Stimulated activated naive CD8-positive, alpha-beta T cell treated with anti-CD3 and anti-CD28 coated beads, Interleukin-15, Interleukin-2, amounts not matched to agents 100 ng/mL and 50 ng/mL, for 24 hours (primary cell): ENCODE measurements around the gene NOLC1.

Experiments used
- H3K27ac Mint-ChIP-seq: one replicate; pipeline ENCODE4 v1.8.0; 2021; ENCODE audit warnings: mild to moderate bottlenecking, mixed read lengths
- H3K27me3 Mint-ChIP-seq: one replicate; pipeline ENCODE4 v1.8.0; 2021; ENCODE audit warnings: mixed read lengths
- H3K36me3 Mint-ChIP-seq: one replicate; pipeline ENCODE4 v1.8.0; 2021; ENCODE audit warnings: low read depth, mixed read lengths
- H3K4me1 Mint-ChIP-seq: one replicate; pipeline ENCODE4 v1.8.0; 2021; ENCODE audit warnings: low read depth, mixed read lengths
- H3K4me3 Mint-ChIP-seq: one replicate; pipeline ENCODE4 v1.8.0; 2021; ENCODE audit warnings: mild to moderate bottlenecking, mixed read lengths
- H3K9me3 Mint-ChIP-seq: one replicate; pipeline ENCODE4 v1.8.0; 2021; ENCODE audit warnings: mixed read lengths

Gene NOLC1

GRCh38 chr10:102118867-102119266, 33.3 kb upstream of the NOLC1 start:
- Mint-ChIP-seq H3K27me3 (no peaks in the 10 kb centered on the region), H3K4me1 (peaks cover 58% of the 10 kb centered on the region), H3K4me3 (peak overlapping the region; percentile 93), H3K9me3 (no peaks in the 10 kb centered on the region), H3K36me3 (no peaks in the 10 kb centered on the region), H3K27ac (peak overlapping the region; percentile 93)

GRCh38 chr10:102119417-102120141, 32.6 kb upstream of the NOLC1 start:
- peak overlapping the region; percentile 93 for H3K27ac Mint-ChIP-seq
- H3K36me3 Mint-ChIP-seq: no peaks in the 10 kb centered on the region
- peak overlapping the region; percentile 93 for H3K4me3 Mint-ChIP-seq
- no peaks in the 10 kb centered on the region for H3K27me3 Mint-ChIP-seq
- no peaks in the 10 kb centered on the region for H3K9me3 Mint-ChIP-seq
- peaks cover 57% of the 10 kb centered on the region for H3K4me1 Mint-ChIP-seq

GRCh38 chr10:102120142-102120990, 31.8 kb upstream of the NOLC1 start, which contains the start of gene LDB1:
TSS of gene LDB1 (minus strand) at chr10:102120368. CDS start at chr10:102120110, 258 bp downstream.
- no peaks in the 10 kb centered on the region for H3K27me3 Mint-ChIP-seq
- peak within 1 kb of the TSS; percentile 93 for H3K27ac Mint-ChIP-seq
- H3K4me1 Mint-ChIP-seq: peaks cover 51% of the 10 kb centered on the region
- H3K9me3 Mint-ChIP-seq: no peaks in the 10 kb centered on the region
- H3K4me3 Mint-ChIP-seq: peak within 1 kb of the TSS; percentile 93
- no peaks in the 10 kb centered on the region for H3K36me3 Mint-ChIP-seq

- Mint-ChIP-seq H3K4me3 (peak overlapping the region; percentile 93), H3K36me3 (no peaks in the 10 kb centered on the region), H3K27ac (peak overlapping the region; percentile 88), H3K4me1 (peaks cover 43% of the 10 kb centered on the region), H3K27me3 (no peaks in the 10 kb centered on the region), H3K9me3 (no peaks in the 10 kb centered on the region)
Measured at GRCh38 chr10:102120991-102121738, 31.0 kb upstream of the NOLC1 start.

- Mint-ChIP-seq H3K9me3 (no peaks in the 10 kb centered on the region), H3K4me1 (peaks cover 36% of the 10 kb centered on the region), H3K36me3 (no peaks in the 10 kb centered on the region), H3K4me3 (no peak overlapping the region), H3K27ac (no peak overlapping the region), H3K27me3 (no peaks in the 10 kb centered on the region)
Measured at GRCh38 chr10:102121739-102122372, 30.3 kb upstream of the NOLC1 start.

- Mint-ChIP-seq H3K4me1 (peaks cover 30% of the 10 kb centered on the region), H3K27ac (no peak overlapping the region), H3K9me3 (no peaks in the 10 kb centered on the region), H3K4me3 (no peak overlapping the region), H3K36me3 (no peaks in the 10 kb centered on the region), H3K27me3 (no peaks in the 10 kb centered on the region)
Measured at GRCh38 chr10:102122450-102122849, 29.7 kb upstream of the NOLC1 start.

GRCh38 chr10:102123223-102123622, 29.0 kb upstream of the NOLC1 start:
- Mint-ChIP-seq H3K27ac (no peak overlapping the region), H3K4me1 (peaks cover 22% of the 10 kb centered on the region), H3K4me3 (no peak overlapping the region), H3K9me3 (no peaks in the 10 kb centered on the region), H3K27me3 (no peaks in the 10 kb centered on the region), H3K36me3 (no peaks in the 10 kb centered on the region)

GRCh38 chr10:102131286-102132170, 20.7 kb upstream of the NOLC1 start:
- Mint-ChIP-seq H3K27me3 (no peaks in the 10 kb centered on the region), H3K9me3 (no peaks in the 10 kb centered on the region), H3K27ac (no peak overlapping the region), H3K36me3 (peaks cover 29% of the 10 kb centered on the region), H3K4me3 (no peak overlapping the region), H3K4me1 (peaks cover 35% of the 10 kb centered on the region)

- Mint-ChIP-seq H3K27me3 (no peaks in the 10 kb centered on the region), H3K27ac (peak overlapping the region; percentile 100), H3K36me3 (peaks cover 34% of the 10 kb centered on the region), H3K9me3 (no peaks in the 10 kb centered on the region), H3K4me1 (peaks cover 39% of the 10 kb centered on the region), H3K4me3 (peak overlapping the region; percentile 100)
Measured at GRCh38 chr10:102132193-102132562, 20.0 kb upstream of the NOLC1 start.

- H3K36me3 Mint-ChIP-seq: peaks cover 40% of the 10 kb centered on the region
- H3K4me1 Mint-ChIP-seq: peaks cover 43% of the 10 kb centered on the region
- H3K27me3 Mint-ChIP-seq: no peaks in the 10 kb centered on the region
- no peaks in the 10 kb centered on the region for H3K9me3 Mint-ChIP-seq
- H3K27ac Mint-ChIP-seq: peak within 1 kb of the TSS; percentile 100
- H3K4me3 Mint-ChIP-seq: peak within 1 kb of the TSS; percentile 100
Measured at GRCh38 chr10:102132563-102133372, 19.4 kb upstream of the NOLC1 start, which contains the start of gene PPRC1. TSS of gene PPRC1 (plus strand) at chr10:102133040. CDS start at chr10:102133069, 29 bp downstream.

GRCh38 chr10:102133373-102134195, 18.6 kb upstream of the NOLC1 start:
- no peaks in the 10 kb centered on the region for H3K27me3 Mint-ChIP-seq
- H3K4me3 Mint-ChIP-seq: peak overlapping the region; percentile 100
- no peaks in the 10 kb centered on the region for H3K9me3 Mint-ChIP-seq
- peaks cover 48% of the 10 kb centered on the region for H3K36me3 Mint-ChIP-seq
- H3K27ac Mint-ChIP-seq: peak overlapping the region; percentile 100
- H3K4me1 Mint-ChIP-seq: peaks cover 43% of the 10 kb centered on the region

- no peaks in the 10 kb centered on the region for H3K9me3 Mint-ChIP-seq
- peak overlapping the region; percentile 100 for H3K27ac Mint-ChIP-seq
- H3K4me1 Mint-ChIP-seq: peaks cover 43% of the 10 kb centered on the region
- no peaks in the 10 kb centered on the region for H3K27me3 Mint-ChIP-seq
- peaks cover 56% of the 10 kb centered on the region for H3K36me3 Mint-ChIP-seq
- peak overlapping the region; percentile 100 for H3K4me3 Mint-ChIP-seq
Measured at GRCh38 chr10:102134416-102134815, 17.8 kb upstream of the NOLC1 start.
